UCSD-AML1 (cell line): ENCODE results near the gene PTGIS.

ENCODE experiments used
- DNase-seq: peaks from one replicate; lab custom pipeline; 2025; ENCODE audit not compliant: unreplicated experiment; lab: John Stamatoyannopoulos, UW

PTGIS gene

GRCh38 chr20:49475292-49476015 is 92.5 kb downstream of the PTGIS start:
- DNase-seq, result no peak

GRCh38 chr20:49471397-49471796 is 96.5 kb downstream of the PTGIS start:
- no peak for DNase-seq

GRCh38 chr20:49470922-49471321 is 97.0 kb downstream of the PTGIS start:
- no peak for DNase-seq

- no peak for DNase-seq
These were observed 98.9 kb downstream of the PTGIS start for GRCh38 chr20:49469060-49469459.

GRCh38 chr20:49468412-49468811 is 99.5 kb downstream of the PTGIS start:
- DNase-seq, result no peak

- no peak for DNase-seq
These were observed 101.6 kb downstream of the PTGIS start for GRCh38 chr20:49466114-49466912.

GRCh38 chr20:49464556-49464955 is 103.4 kb downstream of the PTGIS start:
- DNase-seq, result no peak

- no peak for DNase-seq
These were observed 105.3 kb downstream of the PTGIS start for GRCh38 chr20:49462626-49463025.

GRCh38 chr20:49461894-49462620 is 105.9 kb downstream of the PTGIS start:
- no peak for DNase-seq

GRCh38 chr20:49460916-49461315 is 107.0 kb downstream of the PTGIS start:
- no peak for DNase-seq

- DNase-seq, result no peak
These were observed 107.8 kb downstream of the PTGIS start for GRCh38 chr20:49460131-49460530.

GRCh38 chr20:49459684-49460083 is 108.3 kb downstream of the PTGIS start:
- no peak for DNase-seq

GRCh38 chr20:49457444-49457843 is 110.5 kb downstream of the PTGIS start:
- no peak for DNase-seq

- no peak for DNase-seq
These were observed 111.3 kb downstream of the PTGIS start for GRCh38 chr20:49456646-49457045.

GRCh38 chr20:49455691-49456090 is 112.2 kb downstream of the PTGIS start:
- DNase-seq, result no peak
